Measurements from ENCODE around the gene FXYD6. TPM values are rescaled to one million over a fixed set of nuclear protein-coding genes. Genes with fewer than 3 reads are reported as not detected.
A peak's percentile ranks its signal among the peaks of the same experiment; 100 is the strongest.

Gene FXYD6
- total RNA-seq, 2 donors from 2014 or later, result 0.31 TPM; not detected in 1

DNA sequence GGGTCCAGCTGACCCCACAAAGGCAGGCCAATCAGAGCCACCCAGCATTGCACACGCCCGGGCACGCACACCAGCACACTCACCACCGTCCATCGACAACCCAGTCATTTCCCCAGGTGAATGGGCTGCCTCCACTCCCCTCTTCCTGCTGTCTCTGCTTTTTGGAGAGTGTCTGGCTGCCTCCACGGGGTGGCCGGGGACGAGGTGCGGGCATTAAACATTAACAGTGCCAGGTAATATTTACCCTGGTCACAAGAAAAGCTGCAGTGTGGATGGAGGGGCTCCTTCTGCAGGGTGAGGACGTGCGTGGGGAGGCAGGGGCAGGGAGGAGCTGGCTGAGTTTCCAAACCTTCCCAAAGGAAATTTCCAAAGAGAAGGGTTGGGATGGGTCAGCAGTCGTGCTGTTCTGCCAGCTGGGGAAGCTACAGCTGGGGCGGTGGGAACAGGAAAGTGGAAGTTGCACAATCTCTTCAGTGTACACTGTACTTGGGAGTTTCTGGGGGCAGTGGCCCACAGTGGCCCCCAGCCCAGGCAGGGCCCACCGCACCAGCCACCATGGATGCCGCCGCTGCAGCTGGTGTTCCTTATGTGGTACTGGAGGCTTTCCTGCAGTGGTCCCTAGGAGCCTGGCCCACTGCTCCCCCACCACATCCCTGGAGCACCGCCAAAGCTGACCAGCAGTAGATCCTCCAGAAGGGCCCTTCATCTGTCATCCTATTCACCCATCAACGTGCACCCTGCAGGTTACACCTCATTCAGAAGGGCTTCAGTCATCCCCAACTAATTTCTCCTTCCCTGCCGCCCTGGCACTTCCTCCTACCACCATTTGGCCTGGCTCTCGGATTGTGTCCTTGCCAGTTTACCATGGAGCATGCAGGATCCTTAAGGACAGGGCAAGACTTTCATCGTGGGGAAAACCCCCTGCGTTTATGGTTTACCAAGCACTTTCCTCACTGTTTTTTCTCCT, 51.6 kb downstream of the FXYD6 start, which contains the start of gene FXYD2:
FXYD2 (minus strand) TSS at position 174 of the 967 bp plus-strand sequence; CDS start at position 108, 66 bp downstream.
- H3K27ac Mint-ChIP-seq, result peak within 1 kb of the TSS; percentile 66 to 69

DNA sequence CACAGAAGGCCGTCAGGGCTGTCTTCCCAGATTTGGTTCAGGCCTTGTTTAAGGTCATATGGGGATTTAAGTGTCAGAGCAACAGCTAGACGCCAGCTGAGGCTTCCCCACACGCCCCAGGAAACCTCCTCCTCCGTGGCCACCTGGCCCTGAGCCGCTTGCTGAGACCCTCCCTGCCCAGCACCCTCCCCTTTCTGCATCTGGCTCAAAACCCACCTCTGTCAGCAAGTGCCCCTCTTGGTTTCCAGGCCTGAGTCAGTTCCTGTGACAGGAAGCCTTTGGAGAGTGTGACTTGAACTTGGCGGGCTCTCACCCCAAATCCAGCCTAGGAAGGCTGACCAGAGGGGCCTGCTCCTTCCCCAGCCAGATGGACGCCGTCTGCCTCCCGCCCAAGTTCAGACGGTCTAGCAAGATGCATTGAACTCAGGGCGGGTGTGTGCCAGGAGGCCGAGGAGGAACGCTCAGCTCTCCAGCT, 52.5 kb downstream of the FXYD6 start:
- DNase-seq (ENCODE audit: low spot score in 2 of 2), result peak in 1 of 2 donors; percentile 62
- no peaks in the 10 kb centered on the region for H3K9me3 Mint-ChIP-seq
- peak in 1 of 2 donors; percentile 4 for ATAC-seq
- H3K36me3 Mint-ChIP-seq, result no peaks in the 10 kb centered on the region
- peak overlapping the region; percentile 66 to 69 for H3K27ac Mint-ChIP-seq

More for the DNA sequence above, 51.6 kb downstream of the FXYD6 start, which contains the start of gene FXYD2:
- ATAC-seq (no peak), DNase-seq (ENCODE audit: low spot score in 2 of 2) (peak in 1 of 2 donors; percentile 49)
- Mint-ChIP-seq H3K36me3 (no peaks in the 10 kb centered on the region), H3K9me3 (no peaks in the 10 kb centered on the region)

DNA sequence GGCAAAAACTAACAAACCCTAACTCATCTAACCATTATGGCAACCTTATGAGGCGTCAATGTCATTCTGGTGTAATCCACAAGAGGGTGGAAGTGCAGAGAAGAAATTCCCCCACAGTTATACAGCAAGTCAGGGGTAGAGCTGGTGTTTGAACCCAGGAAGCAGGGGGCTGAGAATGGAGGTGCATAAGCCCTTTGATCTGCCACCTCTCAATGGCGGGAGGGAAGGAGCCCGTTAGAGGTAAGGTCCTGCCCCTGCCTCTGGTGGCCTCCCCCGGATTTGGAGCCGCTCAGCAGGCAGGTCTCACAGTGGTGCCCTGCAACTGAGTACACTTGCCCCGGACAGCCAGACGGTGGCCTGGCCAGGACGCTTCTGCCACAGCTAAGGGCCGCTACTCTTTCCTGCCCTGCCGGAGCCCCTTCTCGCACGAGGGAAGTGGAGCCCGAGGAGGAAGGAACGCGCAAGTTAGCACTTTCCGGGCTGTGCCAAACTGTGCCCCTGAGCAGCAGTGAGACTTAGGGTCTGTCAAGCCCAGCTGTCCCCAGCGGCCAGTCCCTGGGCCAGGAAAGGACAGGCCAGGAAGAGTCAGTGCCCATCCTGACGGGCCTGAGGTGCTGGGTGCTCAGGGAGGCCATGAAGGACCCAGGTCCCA, 53.0 kb downstream of the FXYD6 start:
- Mint-ChIP-seq H3K27ac (peak overlapping the region in 1 of 2 donors; percentile 69), H3K36me3 (no peaks in the 10 kb centered on the region), H3K9me3 (no peaks in the 10 kb centered on the region)
- ATAC-seq (peak; percentile 42 to 71), DNase-seq (ENCODE audit: low spot score in 2 of 2) (peak in 1 of 2 donors; percentile 64)

DNA sequence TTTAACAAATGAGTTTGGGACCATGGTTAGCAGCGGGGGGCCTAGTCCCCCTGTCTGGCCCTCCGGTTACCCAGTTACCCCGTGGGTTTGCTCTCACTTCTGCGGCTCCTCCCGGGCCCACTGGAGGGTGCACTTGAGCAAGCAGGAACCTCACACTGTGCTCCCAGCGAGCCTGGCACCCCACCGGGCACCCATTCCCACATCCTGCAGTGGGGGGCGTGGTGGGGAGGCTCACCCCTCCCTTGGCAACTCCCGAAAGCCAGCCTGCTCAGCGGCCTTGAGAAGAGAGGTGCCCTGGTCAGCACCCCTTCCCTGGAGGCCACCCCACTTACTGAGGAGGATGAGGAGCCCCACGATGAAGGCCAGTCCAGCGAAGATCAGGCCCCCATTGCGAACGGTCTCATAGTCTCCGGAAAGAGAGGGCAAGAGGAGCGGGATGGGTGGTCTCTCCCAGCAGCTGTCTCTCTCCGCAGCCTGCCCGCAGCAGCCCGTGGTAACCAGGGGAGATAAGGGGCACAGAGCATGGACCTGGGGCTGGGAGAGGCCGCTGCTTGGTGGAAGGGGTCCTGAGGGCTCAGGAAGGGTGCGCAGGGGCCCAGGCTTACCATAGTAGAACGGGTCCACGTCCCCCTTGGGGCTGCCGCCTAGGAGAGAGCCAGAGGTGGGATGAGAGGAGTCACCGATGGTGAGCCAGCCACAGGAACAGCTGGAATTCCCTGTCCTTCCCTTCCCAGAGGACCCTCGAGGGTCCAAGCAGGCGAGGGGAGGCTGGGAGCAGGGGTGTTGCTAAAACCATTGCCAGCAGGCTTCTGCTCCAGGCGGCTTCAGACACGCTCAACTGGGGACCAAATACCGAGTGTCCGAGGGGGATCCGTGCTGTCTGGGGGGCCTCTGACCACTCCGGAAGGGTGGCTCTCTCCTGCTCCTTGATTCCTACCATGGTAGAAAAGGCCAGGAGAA, 54.1 kb downstream of the FXYD6 start:
- DNase-seq (ENCODE audit: low spot score in 2 of 2), result peak; percentile 51 to 69
- no peaks in the 10 kb centered on the region for H3K9me3 Mint-ChIP-seq
- ATAC-seq, result no peak
- H3K27ac Mint-ChIP-seq, result peak overlapping the region in 1 of 2 donors; percentile 69
- no peaks in the 10 kb centered on the region for H3K36me3 Mint-ChIP-seq

DNA sequence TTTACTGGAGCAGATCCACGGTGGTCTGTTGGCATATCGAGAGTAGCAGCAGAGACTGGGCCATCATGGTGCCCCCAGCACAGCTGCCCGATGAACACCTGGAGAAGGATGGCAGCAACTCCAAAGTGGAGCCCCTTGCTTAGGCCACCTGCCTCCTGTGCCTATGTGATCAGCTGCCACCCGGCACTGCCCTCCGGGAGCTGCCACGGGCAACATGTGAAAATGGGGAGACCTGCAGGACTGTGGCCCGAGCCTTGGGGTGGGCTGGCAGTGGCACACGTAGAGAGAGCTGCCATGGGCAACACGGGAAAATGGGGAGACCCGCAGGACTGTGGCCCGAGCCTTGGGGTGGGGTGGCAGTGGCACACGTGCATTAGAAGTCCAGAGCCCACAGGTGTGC, 55.0 kb downstream of the FXYD6 start:
- no peak overlapping the region for H3K27ac Mint-ChIP-seq
- ATAC-seq (no peak), DNase-seq (ENCODE audit: low spot score in 2 of 2) (no peak)
- H3K36me3 Mint-ChIP-seq, result no peaks in the 10 kb centered on the region
- no peaks in the 10 kb centered on the region for H3K9me3 Mint-ChIP-seq

DNA sequence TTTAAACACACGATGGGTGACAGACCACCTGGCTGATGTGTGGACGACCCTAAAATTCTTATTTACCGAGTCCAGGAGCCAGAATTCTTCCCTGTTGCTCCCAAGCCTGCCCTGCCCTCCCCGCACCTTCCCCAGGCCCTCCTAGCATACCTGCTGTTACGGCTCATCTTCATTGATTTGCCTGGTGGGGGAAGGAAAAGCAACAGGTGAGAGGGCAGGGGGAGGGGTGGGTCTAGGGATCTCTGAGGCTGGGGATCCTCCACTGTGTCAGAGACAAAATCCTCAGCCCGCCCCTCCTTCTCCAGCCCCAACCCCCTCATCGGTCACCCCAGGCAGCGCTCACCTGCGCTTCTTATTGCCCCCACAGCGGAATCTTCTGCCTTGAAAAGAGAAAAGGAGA, 55.9 kb downstream of the FXYD6 start:
- Mint-ChIP-seq H3K36me3 (no peaks in the 10 kb centered on the region), H3K9me3 (no peaks in the 10 kb centered on the region), H3K27ac (no peak overlapping the region)
- ATAC-seq (no peak), DNase-seq (ENCODE audit: low spot score in 2 of 2) (no peak)

DNA sequence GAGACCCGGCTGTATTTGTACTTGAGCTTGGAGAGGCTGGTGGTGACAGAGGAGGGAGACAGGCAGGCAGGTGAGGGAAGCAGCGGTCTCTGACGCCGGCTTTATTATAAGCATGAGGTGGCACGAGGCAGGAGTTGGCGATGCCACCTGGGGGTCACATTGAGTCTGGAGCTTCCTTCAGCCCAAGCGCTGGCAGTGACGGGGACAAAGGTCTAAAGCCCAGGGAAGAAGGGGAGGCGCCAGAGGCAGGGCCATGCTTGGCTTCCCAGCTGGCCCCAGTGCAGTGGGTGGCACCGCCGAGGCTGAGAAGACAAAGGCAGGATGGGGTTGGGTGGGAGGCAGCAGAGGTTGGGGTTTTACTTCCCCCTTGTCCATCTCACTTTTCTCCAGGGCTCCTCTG, 56.4 kb downstream of the FXYD6 start:
- no peak for ATAC-seq
- no peak for DNase-seq (ENCODE audit: low spot score in 2 of 2)
- H3K27ac Mint-ChIP-seq, result peak overlapping the region in 1 of 2 donors; percentile 98
- H3K36me3 Mint-ChIP-seq, result no peaks in the 10 kb centered on the region
- no peaks in the 10 kb centered on the region for H3K9me3 Mint-ChIP-seq

DNA sequence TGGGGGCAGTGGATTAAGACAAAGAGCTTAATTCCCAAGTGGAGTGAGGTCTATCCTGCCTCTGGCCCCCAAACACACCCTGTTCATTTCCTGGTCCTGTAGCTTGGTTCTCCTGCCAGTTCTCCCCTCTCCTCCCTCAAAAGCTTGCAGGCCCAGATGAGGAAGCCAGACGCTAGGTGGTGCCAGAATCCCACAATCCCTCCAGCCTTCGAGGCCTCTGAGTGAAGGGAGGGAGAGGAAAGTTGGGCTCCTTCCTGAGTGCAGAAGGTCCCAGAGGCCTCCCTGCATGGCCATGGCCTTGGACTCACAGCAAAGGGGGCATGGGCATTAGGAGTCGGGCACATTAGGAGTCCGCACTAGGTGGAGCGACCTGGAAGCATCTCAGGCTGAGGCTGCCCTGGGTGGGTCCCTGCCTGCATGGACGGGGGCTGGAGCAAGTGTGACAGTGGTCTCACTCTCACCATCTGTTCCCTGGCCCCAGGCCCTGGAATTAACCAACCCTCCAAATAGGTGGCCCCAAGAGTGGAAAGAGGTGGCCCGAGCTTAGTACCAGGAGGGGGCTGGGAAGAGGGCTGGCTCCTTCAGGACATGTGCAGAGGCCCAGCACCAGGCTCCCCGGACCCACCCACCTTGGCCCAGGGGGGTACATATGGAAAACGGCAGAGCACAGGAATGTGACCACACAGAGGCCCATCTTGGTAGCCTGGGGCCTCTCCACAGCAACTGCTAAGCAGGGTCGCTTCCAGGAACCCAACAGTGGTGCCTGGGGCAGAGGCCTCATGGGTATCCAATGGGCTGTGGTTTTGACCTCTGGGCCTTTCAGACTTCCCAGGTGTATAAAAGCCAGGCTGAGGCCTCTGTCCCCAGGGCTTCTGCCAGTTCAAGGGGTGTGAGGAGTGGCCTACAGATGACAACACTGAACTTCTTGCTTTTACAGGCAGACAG, 57.1 kb downstream of the FXYD6 start:
- ATAC-seq (no peak), DNase-seq (ENCODE audit: low spot score in 2 of 2) (no peak)
- H3K36me3 Mint-ChIP-seq, result no peaks in the 10 kb centered on the region
- no peaks in the 10 kb centered on the region for H3K9me3 Mint-ChIP-seq
- H3K27ac Mint-ChIP-seq, result peak overlapping the region; percentile 98

DNA sequence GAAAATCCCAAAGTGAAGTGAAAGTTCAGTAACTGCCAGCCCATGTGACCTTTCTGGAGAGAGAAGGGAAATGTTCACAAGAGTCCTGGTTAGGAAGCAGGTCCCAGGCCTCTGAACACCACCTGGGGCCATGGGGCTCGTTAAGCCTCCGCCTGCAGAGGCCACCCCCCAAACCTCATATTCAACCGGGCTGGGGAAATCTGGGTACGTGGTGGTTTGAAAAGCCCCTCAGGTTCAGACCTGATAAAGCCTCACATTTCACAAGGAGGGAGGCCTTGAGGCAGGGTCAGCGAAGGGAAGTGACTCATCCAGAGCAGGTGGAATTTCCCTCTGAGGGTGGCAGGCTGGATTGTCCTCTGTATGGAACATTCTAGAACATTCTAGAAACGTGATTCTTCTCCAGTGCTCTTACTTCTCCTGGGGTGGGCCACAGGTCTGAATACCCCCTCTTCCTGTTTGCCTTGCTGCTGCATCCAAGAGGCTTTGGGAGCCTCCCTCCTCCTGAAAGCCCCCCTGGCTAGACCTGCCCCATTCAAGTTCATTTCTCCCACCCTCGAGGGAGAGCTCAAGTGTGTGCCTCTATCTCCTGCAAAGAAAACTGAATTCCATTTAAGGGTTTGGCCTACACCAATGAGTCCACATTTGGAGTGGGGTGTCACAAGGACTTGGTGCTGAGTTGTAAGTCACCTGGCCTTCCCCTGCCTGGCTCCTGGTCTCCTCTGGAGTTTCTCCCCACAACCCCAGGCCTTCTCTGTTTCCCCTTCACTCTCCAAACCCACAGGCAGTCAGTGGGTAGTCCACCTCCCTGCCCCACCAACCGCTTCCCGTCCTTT, 58.2 kb downstream of the FXYD6 start:
- ATAC-seq (peak; percentile 45 to 50), DNase-seq (ENCODE audit: low spot score in 2 of 2) (peak; percentile 43 to 83)
- Mint-ChIP-seq H3K36me3 (no peaks in the 10 kb centered on the region), H3K27ac (peak overlapping the region; percentile 98), H3K9me3 (no peaks in the 10 kb centered on the region)

DNA sequence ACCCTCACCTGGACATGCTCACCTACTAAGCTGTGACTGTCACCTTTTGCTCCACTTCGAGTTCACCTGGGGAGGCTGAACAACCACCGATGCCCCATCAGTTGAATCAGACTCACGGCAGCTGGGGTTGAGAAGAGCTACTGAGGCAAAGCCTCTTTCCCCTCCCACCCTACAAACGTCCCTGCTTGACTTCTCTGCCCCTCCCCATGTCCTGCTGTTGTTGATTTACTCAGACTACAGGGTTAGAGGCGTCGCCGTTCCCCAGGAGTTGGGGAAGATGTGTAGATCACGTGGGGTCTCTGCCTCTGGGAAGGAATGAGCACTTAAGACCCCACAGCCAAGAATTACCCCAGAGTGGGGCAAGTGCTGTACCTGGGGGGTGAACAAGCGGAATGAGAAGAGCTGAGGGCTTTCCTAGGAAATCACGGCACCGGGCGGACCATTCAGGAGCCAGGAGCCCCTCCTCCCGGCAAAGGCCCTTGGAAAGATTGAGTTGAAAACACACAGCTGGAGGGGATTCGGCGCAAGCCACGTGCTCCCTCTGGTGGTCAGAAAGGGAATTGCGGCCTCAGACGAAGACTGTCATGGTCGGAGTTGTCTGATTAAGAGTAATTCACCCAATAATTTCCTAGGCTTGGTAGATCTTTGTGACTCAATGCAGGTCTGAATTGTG, 59.0 kb downstream of the FXYD6 start:
- DNase-seq (ENCODE audit: low spot score in 2 of 2) (peak; percentile 93 to 94), ATAC-seq (peak; percentile 41 to 59)
- H3K36me3 Mint-ChIP-seq, result no peaks in the 10 kb centered on the region
- H3K9me3 Mint-ChIP-seq, result no peaks in the 10 kb centered on the region
- H3K27ac Mint-ChIP-seq, result peak overlapping the region; percentile 98

DNA sequence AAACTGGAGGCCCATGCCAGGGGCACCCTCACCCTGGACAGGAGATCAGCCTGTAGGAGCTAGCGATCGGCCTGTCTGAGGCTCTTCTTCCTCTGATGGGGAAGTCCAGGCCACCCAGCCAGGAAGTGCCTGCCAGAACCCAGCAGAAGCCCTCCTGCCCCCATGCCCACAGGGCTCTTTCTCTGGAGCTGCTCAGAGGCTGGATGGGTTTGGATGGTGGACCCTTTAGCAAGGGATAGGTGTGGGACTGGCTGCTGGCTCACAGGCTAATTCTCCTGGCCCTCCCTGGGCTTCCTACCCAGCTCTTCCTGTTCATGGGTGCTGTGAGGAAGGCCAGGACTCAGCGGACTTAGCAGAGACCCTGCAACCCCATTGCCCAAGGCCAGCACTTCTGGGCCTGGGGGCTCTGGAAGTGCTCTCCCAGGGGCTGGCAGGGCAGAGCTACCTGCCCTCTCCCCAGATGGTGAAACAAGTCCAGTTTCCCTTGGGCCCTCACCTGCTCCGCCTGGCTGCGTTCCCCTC, 59.6 kb downstream of the FXYD6 start:
- DNase-seq (ENCODE audit: low spot score in 2 of 2) (no peak), ATAC-seq (no peak)
- Mint-ChIP-seq H3K36me3 (no peaks in the 10 kb centered on the region), H3K9me3 (no peaks in the 10 kb centered on the region), H3K27ac (peak overlapping the region; percentile 98 to 99)

DNA sequence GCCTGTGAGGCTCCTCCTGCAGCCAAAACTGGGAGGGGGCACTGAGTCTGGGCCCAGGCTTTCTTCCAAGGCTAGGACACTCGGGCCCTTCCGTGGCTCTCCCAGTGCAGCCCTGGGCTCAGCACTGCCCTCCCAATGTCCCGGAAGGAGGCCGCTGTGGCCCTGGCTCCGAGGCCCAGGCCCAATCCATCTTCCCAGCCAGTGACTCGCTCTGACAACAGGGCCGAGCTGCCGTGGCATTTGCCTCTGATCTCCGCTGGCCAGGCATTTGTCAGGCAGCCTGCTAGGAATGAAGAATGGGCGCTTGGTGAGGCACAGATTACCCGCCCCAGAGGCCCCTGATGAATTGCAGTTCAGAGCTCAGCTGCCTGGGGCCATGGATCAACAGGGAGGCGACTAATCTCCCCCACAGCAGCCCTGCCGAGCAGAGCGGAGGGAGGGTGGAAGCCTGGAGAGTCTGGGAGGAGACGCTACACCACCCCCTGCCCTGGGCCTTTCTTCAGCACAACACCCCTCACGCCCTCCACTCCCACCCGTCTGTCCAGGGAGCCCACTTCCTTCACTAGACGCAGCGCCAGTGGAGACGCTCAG, 60.2 kb downstream of the FXYD6 start:
- H3K36me3 Mint-ChIP-seq, result no peaks in the 10 kb centered on the region
- peak overlapping the region; percentile 98 to 99 for H3K27ac Mint-ChIP-seq
- H3K9me3 Mint-ChIP-seq, result no peaks in the 10 kb centered on the region
- ATAC-seq (no peak), DNase-seq (ENCODE audit: low spot score in 2 of 2) (no peak)

DNA sequence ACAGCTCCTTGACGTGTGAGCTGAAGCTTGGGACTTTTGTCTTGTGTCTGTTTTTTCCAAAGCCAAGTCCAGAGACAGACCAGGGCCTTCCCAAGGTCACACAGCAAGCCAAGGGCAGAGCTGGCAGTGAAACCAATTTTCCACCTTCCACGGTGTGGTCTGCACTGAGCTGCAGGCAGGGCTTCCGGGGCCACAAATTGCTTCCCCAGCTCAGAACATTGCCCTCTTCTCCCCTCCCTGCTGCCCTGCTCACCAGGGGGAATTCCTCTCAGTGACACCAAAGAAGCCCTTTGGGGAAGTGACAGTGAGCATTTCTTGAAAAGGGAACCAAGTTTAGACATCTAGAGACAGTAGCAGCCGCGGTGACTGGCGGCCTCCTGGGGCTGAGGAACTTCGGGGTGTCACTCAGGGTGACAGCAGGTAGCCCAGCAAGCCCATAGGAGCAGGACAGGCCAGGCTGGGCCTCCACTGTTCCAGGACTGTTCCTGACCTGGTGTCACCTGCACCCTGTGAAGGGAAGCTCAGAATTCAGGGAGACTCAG, 61.1 kb downstream of the FXYD6 start:
- Mint-ChIP-seq H3K9me3 (no peaks in the 10 kb centered on the region), H3K27ac (peak overlapping the region; percentile 98 to 99), H3K36me3 (no peaks in the 10 kb centered on the region)
- peak; percentile 72 to 81 for ATAC-seq
- DNase-seq (ENCODE audit: low spot score in 2 of 2), result peak; percentile 62 to 86

Data from activated naive CD4-positive, alpha-beta T cell treated with anti-CD3 and anti-CD28 coated beads, Interleukin-2, amount 50 U/mL, for 72 hours (primary cell).